H7 (cell line): ENCODE results near the gene KLHL40. TPM values are rescaled to one million over a fixed set of nuclear protein-coding genes. Genes with fewer than 3 reads are reported as not detected.

ENCODE experiments used
- DNase-seq: peaks from one replicate; pipeline ENCODE4 v3.0.0; 2012
- H3K27me3 ChIP-seq: 2 replicates; pipeline ENCODE4 v1.6.0; 2011; ENCODE audit warnings: mild to moderate bottlenecking, low read length; ENCODE audit not compliant: control insufficient read depth, insufficient read depth
- H3K36me3 ChIP-seq: replicated peaks from 2 replicates; pipeline ENCODE4 v1.5.1; 2011; ENCODE audit warnings: low read length; ENCODE audit not compliant: control insufficient read depth, insufficient read depth
- H3K4me3 ChIP-seq: 2 replicates; pipeline ENCODE4 v1.5.1; 2011; ENCODE audit warnings: low read depth, mild to moderate bottlenecking, control low read depth, low read length, moderate library complexity; ENCODE audit not compliant: insufficient read depth
- total RNA-seq: library from RNA; depleted of rRNA; stranded (reverse); fragments of >200 nt; shearing (Covaris generic); gene quantifications from 2 replicates; pipeline ENCODE4 v1.2.3, GENCODE V29; 2014

The KLHL40 gene
- total RNA-seq, 1 experiment from 2014 or later: not detected

- DNase-seq: peak; percentile 72
- H3K36me3 ChIP-seq: no peaks in the 10 kb centered on the region; the same call in none of the 2 replicates
- peak within 1 kb of the TSS; percentile 69 for H3K4me3 ChIP-seq
- H3K27me3 ChIP-seq: no peaks in the 10 kb centered on the region
These were observed 31.6 kb upstream of the KLHL40 start, which contains the start of gene ZBTB47 for GRCh38 chr3:42653560-42654330. Gene ZBTB47 (plus strand): TSS chr3:42653697. CDS start chr3:42658356, 4,659 bp downstream.

- H3K4me3 ChIP-seq: peak overlapping the region; percentile 69
- DNase-seq: peak; percentile 96
- no peaks in the 10 kb centered on the region for H3K27me3 ChIP-seq
- no peaks in the 10 kb centered on the region; the same call in 1 of the 2 replicates for H3K36me3 ChIP-seq
These were observed 30.8 kb upstream of the KLHL40 start for GRCh38 chr3:42654331-42655201.

GRCh38 chr3:42655331-42655888 is 29.9 kb upstream of the KLHL40 start:
- H3K36me3 ChIP-seq: no peaks in the 10 kb centered on the region; the same call in 1 of the 2 replicates
- peak overlapping the region; percentile 69 for H3K4me3 ChIP-seq
- DNase-seq: peak; percentile 68
- H3K27me3 ChIP-seq: no peaks in the 10 kb centered on the region

- Histone ChIP-seq H3K36me3 (no peaks in the 10 kb centered on the region), H3K4me3 (no peak overlapping the region), H3K27me3 (no peaks in the 10 kb centered on the region)
- peak; percentile 69 for DNase-seq
These were observed 29.2 kb upstream of the KLHL40 start for GRCh38 chr3:42655980-42656679.

- H3K4me3 ChIP-seq: no peak overlapping the region
- H3K36me3 ChIP-seq: no peaks in the 10 kb centered on the region
- H3K27me3 ChIP-seq: no peaks in the 10 kb centered on the region
- DNase-seq: peak; percentile 44
These were observed 28.4 kb upstream of the KLHL40 start for GRCh38 chr3:42656680-42657610.

GRCh38 chr3:42657675-42658074 is 27.7 kb upstream of the KLHL40 start:
- H3K27me3 ChIP-seq: no peaks in the 10 kb centered on the region
- H3K4me3 ChIP-seq: no peak overlapping the region
- H3K36me3 ChIP-seq: no peaks in the 10 kb centered on the region
- peak; percentile 45 for DNase-seq

GRCh38 chr3:42658091-42658770 is 27.1 kb upstream of the KLHL40 start:
- peak; percentile 55 for DNase-seq
- H3K36me3 ChIP-seq: no peaks in the 10 kb centered on the region
- no peak overlapping the region for H3K4me3 ChIP-seq
- no peaks in the 10 kb centered on the region for H3K27me3 ChIP-seq

- Histone ChIP-seq H3K4me3 (no peak overlapping the region), H3K27me3 (no peaks in the 10 kb centered on the region), H3K36me3 (no peaks in the 10 kb centered on the region)
- DNase-seq: no peak
These were observed 26.5 kb upstream of the KLHL40 start for GRCh38 chr3:42658771-42659390.

- H3K4me3 ChIP-seq: no peak overlapping the region
- no peaks in the 10 kb centered on the region for H3K27me3 ChIP-seq
- DNase-seq: peak; percentile 65
- H3K36me3 ChIP-seq: no peaks in the 10 kb centered on the region
These were observed 25.7 kb upstream of the KLHL40 start for GRCh38 chr3:42659451-42660130.

GRCh38 chr3:42660131-42660715 is 25.1 kb upstream of the KLHL40 start:
- Histone ChIP-seq H3K27me3 (no peaks in the 10 kb centered on the region), H3K36me3 (no peaks in the 10 kb centered on the region), H3K4me3 (no peak overlapping the region)
- peak; percentile 53 for DNase-seq

- DNase-seq: peak; percentile 75
- Histone ChIP-seq H3K27me3 (no peaks in the 10 kb centered on the region), H3K4me3 (no peak overlapping the region), H3K36me3 (no peaks in the 10 kb centered on the region)
These were observed 24.4 kb upstream of the KLHL40 start for GRCh38 chr3:42660898-42661297.

GRCh38 chr3:42661593-42662022 is 23.7 kb upstream of the KLHL40 start:
- no peak overlapping the region for H3K4me3 ChIP-seq
- no peaks in the 10 kb centered on the region for H3K27me3 ChIP-seq
- no peak for DNase-seq
- no peaks in the 10 kb centered on the region for H3K36me3 ChIP-seq
